ENCODE measurements around the gene NAA25. TPM values are rescaled to one million over a fixed set of nuclear protein-coding genes. Genes with fewer than 3 reads are reported as not detected.

Gene NAA25
- polyA plus RNA-seq, 2 donors = 6.1 to 8.1 TPM

GRCh38 chr12:112029301-112029700 lies 79.3 kb downstream of the NAA25 start:
- Histone ChIP-seq H3K36me3 (ENCODE audit: control insufficient read depth in 2 of 2, insufficient read depth in 2 of 2, low read length in 1 of 2) (peaks cover 9 to 10% of the 10 kb centered on the region in 2 donors), H3K27ac (ENCODE audit: low read depth in 2 of 2, low read length in 1 of 2) (no peak overlapping the region), H3K27me3 (ENCODE audit: control insufficient read depth in 1 of 2, insufficient read depth in 2 of 2, low read length in 2 of 2) (no peaks in the 10 kb centered on the region), H3K9me3 (ENCODE audit: control insufficient read depth in 2 of 2, insufficient read depth in 1 of 2, low read depth in 1 of 2, low read length in 1 of 2) (no peaks in the 10 kb centered on the region), H3K4me1 (ENCODE audit: control insufficient read depth in 2 of 2, insufficient read depth in 2 of 2, low read length in 1 of 2) (no peaks in the 10 kb centered on the region), H3K4me3 (ENCODE audit: low read depth in 1 of 2, low read length in 2 of 2) (no peak overlapping the region)
- 94 to 95% methylated on average over 2 of the region's 2 CpGs for WGBS, 2 donors

- Histone ChIP-seq H3K9me3 (ENCODE audit: control insufficient read depth in 2 of 2, insufficient read depth in 1 of 2, low read depth in 1 of 2, low read length in 1 of 2) (no peaks in the 10 kb centered on the region), H3K4me3 (ENCODE audit: low read depth in 1 of 2, low read length in 2 of 2) (no peak overlapping the region), H3K27me3 (ENCODE audit: control insufficient read depth in 1 of 2, insufficient read depth in 2 of 2, low read length in 2 of 2) (no peaks in the 10 kb centered on the region), H3K36me3 (ENCODE audit: control insufficient read depth in 2 of 2, insufficient read depth in 2 of 2, low read length in 1 of 2) (peaks cover 10 to 15% of the 10 kb centered on the region in 2 donors), H3K4me1 (ENCODE audit: control insufficient read depth in 2 of 2, insufficient read depth in 2 of 2, low read length in 1 of 2) (no peaks in the 10 kb centered on the region), H3K27ac (ENCODE audit: low read depth in 2 of 2, low read length in 1 of 2) (no peak overlapping the region)
- 66 to 70% methylated on average over 4 of the region's 4 CpGs for WGBS, 2 donors
These were observed 82.7 kb downstream of the NAA25 start for GRCh38 chr12:112025808-112026375.

- Histone ChIP-seq H3K9me3 (ENCODE audit: control insufficient read depth in 2 of 2, insufficient read depth in 1 of 2, low read depth in 1 of 2, low read length in 1 of 2) (no peaks in the 10 kb centered on the region), H3K4me3 (ENCODE audit: low read depth in 1 of 2, low read length in 2 of 2) (no peak overlapping the region), H3K27ac (ENCODE audit: low read depth in 2 of 2, low read length in 1 of 2) (no peak overlapping the region), H3K27me3 (ENCODE audit: control insufficient read depth in 1 of 2, insufficient read depth in 2 of 2, low read length in 2 of 2) (no peaks in the 10 kb centered on the region), H3K36me3 (ENCODE audit: control insufficient read depth in 2 of 2, insufficient read depth in 2 of 2, low read length in 1 of 2) (peaks cover 19 to 21% of the 10 kb centered on the region in 2 donors), H3K4me1 (ENCODE audit: control insufficient read depth in 2 of 2, insufficient read depth in 2 of 2, low read length in 1 of 2) (no peaks in the 10 kb centered on the region)
- 82 to 84% methylated on average over 4 of the region's 4 CpGs for WGBS, 2 donors
These were observed 84.7 kb downstream of the NAA25 start for GRCh38 chr12:112023759-112024396.

GRCh38 chr12:112022241-112023016 lies 86.2 kb downstream of the NAA25 start:
- Histone ChIP-seq H3K27me3 (ENCODE audit: control insufficient read depth in 1 of 2, insufficient read depth in 2 of 2, low read length in 2 of 2) (no peaks in the 10 kb centered on the region), H3K4me1 (ENCODE audit: control insufficient read depth in 2 of 2, insufficient read depth in 2 of 2, low read length in 1 of 2) (no peaks in the 10 kb centered on the region), H3K36me3 (ENCODE audit: control insufficient read depth in 2 of 2, insufficient read depth in 2 of 2, low read length in 1 of 2) (peaks cover 17 to 19% of the 10 kb centered on the region in 2 donors), H3K27ac (ENCODE audit: low read depth in 2 of 2, low read length in 1 of 2) (no peak overlapping the region), H3K9me3 (ENCODE audit: control insufficient read depth in 2 of 2, insufficient read depth in 1 of 2, low read depth in 1 of 2, low read length in 1 of 2) (no peaks in the 10 kb centered on the region), H3K4me3 (ENCODE audit: low read depth in 1 of 2, low read length in 2 of 2) (no peak overlapping the region)
- WGBS, 2 donors = 88 to 90% methylated on average over 11 of the region's 11 CpGs

GRCh38 chr12:112020947-112021457 lies 87.6 kb downstream of the NAA25 start:
- H3K4me1 ChIP-seq (ENCODE audit: control insufficient read depth in 2 of 2, insufficient read depth in 2 of 2, low read length in 1 of 2) = no peaks in the 10 kb centered on the region
- WGBS, 2 donors = 88 to 91% methylated on average over 8 of the region's 8 CpGs
- peaks cover 17 to 19% of the 10 kb centered on the region in 2 donors for H3K36me3 ChIP-seq (ENCODE audit: control insufficient read depth in 2 of 2, insufficient read depth in 2 of 2, low read length in 1 of 2)
- no peaks in the 10 kb centered on the region for H3K9me3 ChIP-seq (ENCODE audit: control insufficient read depth in 2 of 2, insufficient read depth in 1 of 2, low read depth in 1 of 2, low read length in 1 of 2)
- no peak overlapping the region for H3K27ac ChIP-seq (ENCODE audit: low read depth in 2 of 2, low read length in 1 of 2)
- no peak overlapping the region for H3K4me3 ChIP-seq (ENCODE audit: low read depth in 1 of 2, low read length in 2 of 2)
- H3K27me3 ChIP-seq (ENCODE audit: control insufficient read depth in 1 of 2, insufficient read depth in 2 of 2, low read length in 2 of 2) = no peaks in the 10 kb centered on the region

- WGBS, 2 donors = 73 to 75% methylated on average over 2 of the region's 2 CpGs
- H3K36me3 ChIP-seq (ENCODE audit: control insufficient read depth in 2 of 2, insufficient read depth in 2 of 2, low read length in 1 of 2) = peaks cover 12 to 19% of the 10 kb centered on the region in 2 donors
These were observed 89.9 kb downstream of the NAA25 start for GRCh38 chr12:112018571-112019237.

GRCh38 chr12:112017041-112017440 lies 91.5 kb downstream of the NAA25 start:
- Histone ChIP-seq H3K36me3 (ENCODE audit: control insufficient read depth in 2 of 2, insufficient read depth in 2 of 2, low read length in 1 of 2) (peaks cover 12% of the 10 kb centered on the region in 2 donors), H3K9me3 (ENCODE audit: control insufficient read depth in 2 of 2, insufficient read depth in 1 of 2, low read depth in 1 of 2, low read length in 1 of 2) (no peaks in the 10 kb centered on the region), H3K27me3 (ENCODE audit: control insufficient read depth in 1 of 2, insufficient read depth in 2 of 2, low read length in 2 of 2) (no peaks in the 10 kb centered on the region), H3K4me3 (ENCODE audit: low read depth in 1 of 2, low read length in 2 of 2) (no peak overlapping the region), H3K4me1 (ENCODE audit: control insufficient read depth in 2 of 2, insufficient read depth in 2 of 2, low read length in 1 of 2) (no peaks in the 10 kb centered on the region), H3K27ac (ENCODE audit: low read depth in 2 of 2, low read length in 1 of 2) (no peak overlapping the region)
- 84 to 87% methylated on average over 1 of the region's 1 CpG for WGBS, 2 donors

More at GRCh38 chr12:112018571-112019237, 89.9 kb downstream of the NAA25 start:
- Histone ChIP-seq H3K27me3 (ENCODE audit: control insufficient read depth in 1 of 2, insufficient read depth in 2 of 2, low read length in 2 of 2) (no peaks in the 10 kb centered on the region), H3K4me3 (ENCODE audit: low read depth in 1 of 2, low read length in 2 of 2) (no peak overlapping the region), H3K4me1 (ENCODE audit: control insufficient read depth in 2 of 2, insufficient read depth in 2 of 2, low read length in 1 of 2) (no peaks in the 10 kb centered on the region), H3K27ac (ENCODE audit: low read depth in 2 of 2, low read length in 1 of 2) (no peak overlapping the region), H3K9me3 (ENCODE audit: control insufficient read depth in 2 of 2, insufficient read depth in 1 of 2, low read depth in 1 of 2, low read length in 1 of 2) (no peaks in the 10 kb centered on the region)

- H3K36me3 ChIP-seq (ENCODE audit: control insufficient read depth in 2 of 2, insufficient read depth in 2 of 2, low read length in 1 of 2) = peaks cover 7 to 12% of the 10 kb centered on the region in 2 donors
- WGBS, 2 donors = 95 to 96% methylated on average over 6 of the region's 6 CpGs
- H3K27ac ChIP-seq (ENCODE audit: low read depth in 2 of 2, low read length in 1 of 2) = no peak overlapping the region
- H3K9me3 ChIP-seq (ENCODE audit: control insufficient read depth in 2 of 2, insufficient read depth in 1 of 2, low read depth in 1 of 2, low read length in 1 of 2) = no peaks in the 10 kb centered on the region
- no peak overlapping the region for H3K4me3 ChIP-seq (ENCODE audit: low read depth in 1 of 2, low read length in 2 of 2)
- peaks cover 0 to 2% of the 10 kb centered on the region in 2 donors for H3K4me1 ChIP-seq (ENCODE audit: control insufficient read depth in 2 of 2, insufficient read depth in 2 of 2, low read length in 1 of 2)
- H3K27me3 ChIP-seq (ENCODE audit: control insufficient read depth in 1 of 2, insufficient read depth in 2 of 2, low read length in 2 of 2) = no peaks in the 10 kb centered on the region
These were observed 92.6 kb downstream of the NAA25 start for GRCh38 chr12:112015938-112016337.
